Ramos (cell line): ENCODE measurements around the gene FOXP1.

ENCODE experiments used
- in situ Hi-C: fragments of 300-500 bp; cut with MboI; formaldehyde crosslinking; loops from one replicate; pipeline ENCODE4 v1.14.3; 2022; ENCODE audit warnings: low sequenced_read_pairs; ENCODE audit not compliant: unreplicated experiment

The FOXP1 gene

DNA sequence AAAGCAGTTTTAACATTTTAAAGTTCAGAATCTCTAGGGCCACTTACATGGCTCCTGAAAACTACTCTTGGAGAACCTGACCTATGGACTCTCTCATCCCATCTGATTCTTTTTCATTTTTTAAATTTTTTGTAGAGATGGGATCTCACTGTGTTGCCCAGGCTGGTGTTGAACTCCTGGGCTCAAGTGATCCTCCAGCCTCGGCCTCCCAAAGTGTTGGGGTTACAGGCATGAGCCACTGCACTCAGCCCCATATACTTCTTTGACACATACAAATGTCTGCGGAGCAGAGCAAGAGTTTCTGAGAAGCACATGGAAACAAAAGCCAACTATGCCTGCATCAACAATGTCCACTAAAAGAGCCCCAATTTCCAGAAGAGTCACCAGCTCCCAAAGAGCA is 189.8 kb downstream of the FOXP1 start:
- in situ Hi-C loops = no loop called here

DNA sequence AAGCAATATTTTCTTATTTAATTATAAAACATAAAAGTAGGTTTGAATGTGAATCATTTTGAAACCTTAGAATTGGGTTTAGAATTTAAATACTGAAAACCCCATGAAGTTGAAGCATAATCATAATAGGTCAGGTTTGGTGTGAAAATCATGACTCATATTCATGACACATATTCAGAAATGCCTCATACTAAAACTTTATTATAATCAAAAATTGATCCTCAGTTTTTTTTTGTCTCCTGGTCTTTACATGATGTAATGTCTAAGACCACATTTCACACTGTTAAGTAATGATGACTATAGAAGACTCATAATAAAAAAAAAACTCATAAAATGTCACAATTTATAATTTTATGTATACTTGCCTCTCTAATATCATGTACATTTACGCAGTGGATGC is 190.4 kb downstream of the FOXP1 start:
- in situ Hi-C loops = no loop called here

DNA sequence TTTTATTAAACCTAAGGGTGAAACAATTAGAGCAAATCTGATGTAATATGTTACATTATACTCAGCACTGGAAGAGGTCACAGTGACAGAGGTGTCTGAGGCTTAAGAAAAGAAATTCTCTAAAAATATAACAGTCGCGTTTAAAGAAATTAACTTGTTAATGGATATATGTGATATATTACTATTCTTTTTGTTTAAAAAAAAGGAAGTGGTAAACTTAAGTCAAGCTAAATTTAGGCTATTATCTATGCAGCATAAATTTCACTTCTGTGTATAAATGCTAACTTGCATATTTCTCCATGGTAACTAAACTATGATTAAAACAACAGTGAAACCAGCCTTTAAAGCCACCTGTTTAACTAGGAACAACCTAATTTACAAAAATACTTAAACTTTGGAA is 191.3 kb downstream of the FOXP1 start:
- in situ Hi-C loops = no loop called here

DNA sequence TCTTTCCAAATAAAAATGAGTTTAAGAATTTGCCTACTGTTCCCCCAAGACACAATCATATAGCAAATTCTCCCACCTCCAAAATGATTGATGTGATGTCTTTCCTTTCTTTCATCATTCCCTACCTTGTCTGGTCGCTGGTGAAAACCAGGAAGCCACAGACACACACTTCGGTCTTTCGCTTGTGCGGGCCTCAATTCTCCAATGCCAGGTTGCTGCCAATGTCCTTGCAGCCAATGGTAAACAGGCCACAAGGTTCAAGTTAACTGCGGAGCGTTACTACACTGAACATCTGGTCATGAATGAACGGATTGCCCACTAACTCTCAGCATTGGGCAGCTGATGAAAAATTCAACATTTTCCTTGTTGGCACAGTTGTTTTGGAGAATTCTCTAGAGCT is 192.2 kb downstream of the FOXP1 start:
- in situ Hi-C loops = no loop called here

DNA sequence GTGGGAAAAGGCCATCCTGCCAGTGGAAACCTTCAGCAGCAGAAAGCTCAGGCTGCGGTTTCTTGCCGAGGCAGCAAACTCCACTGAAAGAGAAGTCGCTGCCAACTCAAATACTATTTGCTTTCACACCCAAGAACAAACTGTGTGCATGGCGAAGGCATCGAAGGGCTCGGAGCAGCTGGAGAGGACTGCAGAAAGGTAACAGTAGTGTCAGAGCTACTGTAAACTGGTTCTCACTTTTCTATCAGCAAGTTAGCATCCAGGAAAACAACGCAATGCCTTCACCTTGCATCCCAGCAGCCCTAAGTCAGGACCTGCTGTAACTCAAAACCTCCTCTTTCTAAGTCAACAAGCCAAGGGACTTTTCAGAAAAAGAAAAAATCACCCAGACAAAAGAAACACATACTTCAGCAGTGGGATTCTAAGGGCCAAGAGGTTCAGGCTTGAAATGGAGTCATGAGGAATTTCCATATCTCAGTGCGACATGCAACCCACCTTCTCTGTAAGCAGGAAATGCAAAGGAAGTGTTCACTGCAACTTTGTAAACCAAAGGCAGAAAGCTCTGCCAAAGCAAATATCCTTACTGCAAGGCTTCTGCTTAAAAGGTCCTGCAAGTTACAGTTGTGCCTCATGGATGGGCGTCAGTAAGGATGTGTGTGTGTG is 193.5 kb downstream of the FOXP1 start:
- in situ Hi-C loops = no loop called here

DNA sequence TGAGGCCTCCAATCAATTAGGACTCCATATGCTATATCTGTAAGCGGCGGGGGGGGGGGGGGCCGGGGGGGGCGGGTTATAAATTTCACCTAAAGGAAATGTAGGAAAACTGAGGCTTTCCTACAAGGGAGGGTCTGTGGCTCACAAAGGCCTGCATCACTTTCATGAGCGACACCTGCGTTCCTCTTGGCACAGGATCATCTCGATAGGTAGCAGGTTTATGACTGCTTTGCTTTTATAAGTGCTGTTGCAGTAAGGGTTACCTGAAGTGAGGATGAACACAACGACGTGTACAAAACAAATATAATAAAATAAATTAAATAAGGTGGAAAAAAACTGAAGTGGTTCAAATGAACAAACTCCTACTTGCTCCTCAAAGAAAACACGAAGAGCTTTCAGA is 194.3 kb downstream of the FOXP1 start:
- in situ Hi-C loops = no loop called here

DNA sequence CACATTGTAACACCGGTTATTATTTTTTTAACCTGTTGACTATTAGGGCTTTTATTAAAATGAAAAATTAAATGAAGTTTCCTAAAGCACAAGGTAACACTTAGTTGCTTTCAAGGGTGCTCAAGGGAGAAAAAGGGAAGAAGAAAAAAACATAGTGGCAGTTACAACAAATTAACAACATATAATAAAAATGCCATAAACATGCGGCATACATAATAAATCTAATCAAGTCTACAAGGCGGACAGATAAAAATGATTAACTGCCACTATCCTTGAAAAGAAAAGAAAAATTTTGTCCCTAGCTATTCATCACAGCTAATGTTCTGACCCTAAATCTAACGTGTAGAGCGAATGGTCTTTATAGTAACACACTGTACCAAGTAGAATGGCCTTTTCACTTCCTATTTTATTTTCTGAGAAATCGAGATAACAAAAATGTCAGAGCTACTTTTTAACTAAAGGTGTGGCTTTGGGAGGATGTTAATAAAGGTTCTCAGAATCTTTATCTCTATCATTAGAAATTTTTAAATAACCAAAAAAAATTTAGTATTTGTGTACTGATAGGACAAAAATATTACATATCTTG is 194.9 kb downstream of the FOXP1 start:
- in situ Hi-C loops = no loop called here

DNA sequence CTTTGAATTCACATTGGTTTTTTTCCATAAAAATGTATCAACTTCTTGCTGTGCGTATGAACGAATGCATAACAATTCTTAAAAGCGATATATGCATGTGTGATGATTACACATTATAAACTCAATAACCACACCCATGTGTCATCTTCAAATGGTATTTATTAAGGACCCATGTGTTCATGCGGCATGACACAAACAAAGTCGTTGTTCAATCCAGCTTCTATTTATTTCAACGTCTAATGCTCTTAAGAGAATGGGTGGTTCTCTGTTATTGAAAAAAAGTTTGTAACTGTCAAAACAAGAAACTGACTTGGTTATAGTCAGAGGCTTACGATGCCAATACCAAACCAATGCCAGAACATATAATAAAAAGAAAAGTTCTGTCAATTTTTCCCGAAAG is 195.9 kb downstream of the FOXP1 start:
- in situ Hi-C loops = no loop called here

DNA sequence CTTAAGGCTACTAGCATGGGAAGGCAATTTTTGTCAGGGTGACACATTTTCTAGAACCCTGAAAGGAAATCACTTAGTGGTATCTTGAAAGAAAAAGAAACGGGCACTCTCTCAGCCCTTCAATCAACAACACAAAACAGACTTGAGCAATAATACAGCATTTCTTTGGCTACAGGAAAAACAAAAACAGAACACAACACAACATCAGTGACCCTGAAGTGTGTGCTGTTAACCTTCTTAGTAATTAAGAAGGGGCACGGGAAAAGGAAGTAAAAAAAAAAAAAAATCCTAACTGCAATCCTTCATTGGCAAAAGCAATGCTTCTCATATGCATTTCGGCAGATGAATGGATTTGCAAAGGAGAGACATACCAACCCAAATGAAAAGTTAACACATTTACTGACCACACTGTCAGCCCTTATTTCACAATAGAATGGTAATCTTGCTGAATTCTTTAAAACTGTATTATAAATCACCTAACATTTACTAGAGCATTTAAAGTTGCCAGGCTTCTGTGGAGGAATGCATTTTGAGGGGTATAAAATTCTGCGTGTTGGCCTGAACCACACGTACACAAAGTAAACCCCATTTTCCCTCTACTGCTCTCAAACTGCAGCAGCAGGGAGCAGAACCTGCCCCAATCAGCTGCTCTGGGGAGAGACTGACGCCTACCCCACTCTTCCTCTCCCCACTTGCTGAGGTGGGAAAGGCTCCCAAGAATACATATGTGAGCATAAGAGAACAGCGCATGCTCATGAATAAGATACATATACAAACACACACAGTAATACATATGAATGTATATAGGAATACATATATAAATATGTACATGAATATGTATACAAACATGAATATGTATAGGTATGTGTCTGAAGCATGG is 198.5 kb downstream of the FOXP1 start:
- in situ Hi-C loops = no loop called here

DNA sequence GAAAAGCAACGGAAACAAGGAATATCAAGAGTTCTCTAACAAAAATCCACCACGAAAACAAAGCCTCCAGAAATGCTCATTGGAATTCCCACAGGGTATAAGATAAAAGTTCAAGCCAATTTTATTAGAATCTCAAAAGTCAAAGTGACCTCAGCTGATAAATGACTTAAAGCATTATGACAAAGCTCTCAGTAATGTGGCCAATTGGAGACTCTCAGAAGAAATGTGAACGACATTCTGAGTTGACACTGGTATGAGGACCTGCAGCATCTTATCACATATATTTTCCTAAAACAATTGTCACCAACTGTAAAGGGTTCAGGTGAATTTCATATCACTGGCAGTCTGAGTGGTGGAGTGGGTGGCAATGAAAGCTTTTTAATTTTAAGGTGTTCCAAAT is 199.1 kb downstream of the FOXP1 start:
- in situ Hi-C loops = no loop called here

DNA sequence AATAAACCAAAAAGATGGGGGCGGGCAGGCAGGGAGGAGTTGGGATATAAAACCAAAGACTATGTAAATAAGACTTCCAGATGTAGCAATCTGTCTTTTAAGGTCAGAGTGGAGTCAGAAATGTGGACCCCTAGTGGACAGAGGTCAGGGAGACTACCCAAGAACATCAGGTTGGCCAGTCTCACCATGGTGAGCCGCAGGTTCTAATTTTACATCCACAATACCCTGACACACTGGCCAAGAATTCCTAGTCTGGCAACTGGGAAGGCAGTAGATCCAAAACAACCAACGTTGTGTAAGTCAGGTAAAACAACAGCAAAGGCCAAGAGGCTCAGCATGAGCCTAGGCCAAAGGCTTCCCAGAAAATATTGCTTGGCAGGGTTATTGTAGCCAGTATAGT is 203.4 kb downstream of the FOXP1 start:
- in situ Hi-C loops = no loop called here

DNA sequence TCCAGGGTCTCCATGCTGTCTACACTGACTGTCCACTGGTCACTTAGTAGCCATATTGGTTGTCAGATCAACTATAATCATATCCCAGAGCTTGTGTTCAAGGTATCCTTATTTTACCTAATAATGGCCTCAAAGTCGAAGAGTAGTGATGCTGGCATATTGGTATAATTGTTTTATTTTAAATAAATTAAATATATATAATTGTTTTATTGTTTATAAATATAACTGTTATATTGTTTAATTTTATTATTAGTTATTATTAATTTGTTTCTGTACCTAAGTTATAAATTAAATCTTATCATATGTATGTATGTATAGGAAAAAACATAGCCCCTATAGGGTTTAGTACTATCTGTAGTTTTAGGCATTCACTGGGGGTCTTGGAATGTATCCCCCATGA is 205.0 kb downstream of the FOXP1 start:
- in situ Hi-C loops = no loop called here

DNA sequence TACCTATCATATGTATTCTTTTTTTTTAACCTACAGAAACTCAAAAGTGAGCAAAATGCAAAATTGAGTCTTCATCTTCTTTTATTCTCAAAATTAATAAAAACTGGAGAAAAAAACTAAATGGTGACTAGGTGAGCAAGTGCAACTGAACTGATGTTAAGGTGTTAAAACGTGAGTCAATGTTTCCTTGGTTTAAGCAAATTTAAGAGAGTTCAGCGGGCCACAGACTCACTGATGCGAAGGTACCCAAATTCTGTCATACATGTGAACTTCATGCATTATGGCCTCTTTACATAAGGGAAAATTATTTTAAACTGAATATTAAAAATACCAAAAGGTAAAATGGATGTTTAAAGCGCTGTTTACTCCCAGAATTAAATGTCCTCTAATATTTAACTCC is 206.6 kb downstream of the FOXP1 start:
- in situ Hi-C loops = no loop called here

DNA sequence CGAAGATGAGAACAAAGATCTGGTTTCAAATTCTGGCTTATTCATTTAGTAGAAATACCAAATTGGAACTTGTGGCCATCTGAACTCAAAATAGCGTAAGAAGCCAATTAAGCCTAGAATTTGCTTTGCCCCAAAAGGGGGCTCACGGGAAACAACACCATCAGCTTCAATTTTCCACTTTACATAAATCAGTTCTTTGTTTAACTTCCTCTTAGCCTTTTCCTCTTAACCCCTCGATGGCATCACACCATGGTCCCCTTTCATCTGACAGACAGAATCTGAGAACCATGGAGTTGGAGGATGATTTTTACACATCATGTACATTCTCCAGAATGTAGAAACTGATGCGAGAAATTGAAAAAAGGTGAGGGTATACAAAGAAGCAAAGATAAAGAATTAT is 207.0 kb downstream of the FOXP1 start:
- in situ Hi-C loops = no loop called here

DNA sequence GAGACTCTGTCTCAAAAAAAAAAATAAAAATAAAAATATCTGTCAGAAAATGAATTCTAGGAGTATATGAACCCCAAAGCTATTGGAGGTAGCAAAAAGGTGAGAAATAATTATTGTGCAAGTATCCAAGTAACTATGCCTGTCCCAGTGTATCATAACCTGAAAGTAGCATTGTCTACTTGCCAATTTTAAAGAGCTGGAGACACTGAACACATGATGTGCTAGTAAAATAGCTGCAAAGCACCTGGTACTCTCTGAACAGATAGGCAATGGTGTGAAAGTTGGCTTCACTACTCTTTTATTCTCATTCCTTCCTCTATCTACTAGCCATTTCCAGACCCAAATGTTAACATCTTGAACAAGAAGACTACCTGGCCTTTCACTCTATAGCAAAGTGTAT is 208.9 kb downstream of the FOXP1 start:
- in situ Hi-C loops = no loop called here

DNA sequence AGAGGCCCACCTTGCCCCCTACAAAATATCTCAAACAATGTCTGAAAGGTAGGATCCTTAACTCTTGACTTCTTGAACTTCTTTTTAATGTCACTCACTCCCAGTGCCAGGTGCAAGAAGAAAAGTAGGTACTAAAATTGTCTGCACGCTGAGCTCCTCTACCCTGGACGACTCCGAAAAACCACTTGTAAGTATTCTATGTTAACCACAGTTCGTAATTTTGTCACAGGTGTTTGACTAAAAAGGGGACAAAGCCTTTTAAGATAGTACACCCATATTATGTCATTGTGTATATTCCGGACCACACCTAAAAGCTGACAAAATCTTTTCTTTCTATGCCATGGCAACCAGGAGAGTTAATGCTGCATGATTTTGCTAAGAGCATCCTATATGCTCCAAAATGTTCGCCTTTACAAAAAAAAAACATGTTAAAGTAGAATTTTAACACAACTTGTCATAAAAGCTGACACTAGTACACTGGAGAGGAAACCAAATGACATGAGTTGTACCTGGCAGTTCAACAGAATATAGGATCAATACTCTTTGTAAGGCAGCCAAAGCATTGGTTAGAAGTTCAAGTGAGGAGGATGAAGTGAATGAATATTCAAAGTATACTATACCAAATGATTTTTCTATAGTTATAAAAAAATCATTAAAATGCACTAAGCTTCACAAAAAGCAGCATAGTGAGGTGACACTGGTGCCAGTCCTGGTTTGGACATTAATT is 210.5 kb downstream of the FOXP1 start:
- in situ Hi-C loops = no loop called here

DNA sequence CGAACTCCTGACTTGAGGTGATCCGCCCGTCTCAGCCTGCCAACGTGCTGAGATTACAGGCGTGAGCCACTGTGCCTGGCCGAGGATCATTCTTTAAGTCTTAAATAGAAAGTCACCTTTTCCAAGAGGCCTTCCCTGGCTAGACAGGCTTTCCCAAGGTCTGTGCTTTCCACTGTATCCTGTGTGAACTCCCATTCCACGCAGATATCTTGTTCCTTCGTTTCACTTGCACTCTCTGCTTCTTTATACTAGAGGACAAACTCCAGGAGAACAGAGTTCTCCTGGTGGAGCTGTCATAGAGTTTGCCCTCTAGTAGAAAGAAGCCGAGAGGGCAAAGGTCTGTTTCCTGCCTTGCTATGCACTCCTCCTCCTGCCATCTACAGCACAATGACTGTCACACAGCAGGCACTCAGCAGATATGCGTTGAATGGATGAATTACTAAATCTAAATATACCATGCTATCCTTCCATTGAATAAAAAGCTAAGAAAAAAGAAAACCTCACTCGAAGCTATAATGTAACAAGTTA is 211.2 kb downstream of the FOXP1 start:
- in situ Hi-C loops = no loop called here

DNA sequence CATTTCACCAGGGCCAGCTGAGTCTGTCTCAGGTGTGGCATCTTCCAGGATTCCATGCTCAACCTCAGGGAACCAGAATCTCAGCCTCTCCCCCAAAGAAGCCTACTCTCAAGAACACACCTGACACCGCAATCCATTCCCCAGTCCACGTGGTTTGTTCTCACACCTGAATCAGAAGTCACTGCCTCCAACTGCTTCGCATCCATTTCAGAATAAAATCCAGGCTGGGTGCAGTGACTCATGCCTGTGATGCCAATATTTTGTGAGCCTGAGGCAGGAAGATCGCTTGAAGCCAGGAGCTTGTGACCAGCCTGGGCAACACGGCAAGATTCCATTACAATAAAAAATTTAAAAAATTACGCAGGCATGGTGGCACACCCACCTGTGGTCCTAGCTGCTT is 212.2 kb downstream of the FOXP1 start:
- in situ Hi-C loops = no loop called here

DNA sequence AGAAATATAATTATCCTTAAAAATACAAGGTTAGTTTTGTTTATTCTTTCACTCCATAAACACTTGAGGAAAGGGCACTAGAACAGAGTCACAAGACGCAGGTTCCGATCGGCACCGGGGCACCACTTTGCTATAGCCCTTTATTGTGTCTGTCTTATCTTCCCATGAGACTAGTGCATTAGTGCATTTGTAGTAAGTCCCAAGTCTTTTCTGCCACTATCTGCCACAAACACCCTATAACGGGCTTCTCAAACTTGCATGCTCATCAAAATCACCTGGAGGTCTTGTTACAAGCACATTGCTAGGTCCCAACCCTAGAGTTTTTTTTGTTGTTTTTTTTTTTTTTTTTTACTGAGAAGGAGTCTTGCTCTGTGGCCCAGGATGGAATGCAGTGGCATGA is 213.1 kb downstream of the FOXP1 start:
- in situ Hi-C loops = no loop called here

DNA sequence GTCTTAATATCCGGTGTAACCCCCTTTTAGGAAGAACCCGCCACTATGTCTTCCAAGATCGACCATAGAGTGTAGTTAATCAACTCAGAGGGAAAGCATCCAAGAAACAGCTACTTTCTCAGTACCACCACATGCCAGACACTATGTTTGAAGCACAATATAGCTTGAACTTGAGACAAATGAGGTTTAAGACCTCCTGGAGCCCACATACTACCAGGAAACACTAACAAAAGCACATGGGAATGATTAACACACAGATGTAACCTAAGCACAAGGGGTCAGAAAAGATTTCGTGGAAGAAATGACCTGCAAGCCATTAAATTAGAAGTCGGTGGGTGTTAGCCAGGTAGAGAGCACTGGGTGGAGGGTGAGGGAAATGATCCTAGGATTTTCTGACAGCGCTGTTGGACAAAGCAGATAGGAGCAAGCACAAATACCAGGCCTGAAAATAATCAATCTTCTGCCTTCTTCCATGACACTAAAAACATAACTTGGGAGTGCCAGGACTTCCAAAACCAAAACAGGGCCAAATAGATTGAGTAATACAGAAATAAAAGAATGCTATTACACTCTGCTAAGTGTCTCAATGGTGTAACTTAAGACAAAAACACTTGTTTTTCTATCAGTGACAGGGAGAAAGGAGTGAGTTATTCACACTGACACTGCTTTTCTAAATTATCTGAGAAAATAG is 213.7 kb downstream of the FOXP1 start:
- in situ Hi-C loops = no loop called here
